HG03342 (cell line): Measurements from ENCODE around the gene CIITA.

Experiments used
- ATAC-seq: cut with Tn5 transposase; IDR thresholded peaks from one replicate; pipeline ENCODE4 v1.9.1; 2021; ENCODE audit warnings: mild to moderate bottlenecking, moderate library complexity; ENCODE audit not compliant: unreplicated experiment

CIITA gene

GRCh38 chr16:10976634-10977033, 99.6 kb downstream of the CIITA start:
- ATAC-seq: no peak

DNA sequence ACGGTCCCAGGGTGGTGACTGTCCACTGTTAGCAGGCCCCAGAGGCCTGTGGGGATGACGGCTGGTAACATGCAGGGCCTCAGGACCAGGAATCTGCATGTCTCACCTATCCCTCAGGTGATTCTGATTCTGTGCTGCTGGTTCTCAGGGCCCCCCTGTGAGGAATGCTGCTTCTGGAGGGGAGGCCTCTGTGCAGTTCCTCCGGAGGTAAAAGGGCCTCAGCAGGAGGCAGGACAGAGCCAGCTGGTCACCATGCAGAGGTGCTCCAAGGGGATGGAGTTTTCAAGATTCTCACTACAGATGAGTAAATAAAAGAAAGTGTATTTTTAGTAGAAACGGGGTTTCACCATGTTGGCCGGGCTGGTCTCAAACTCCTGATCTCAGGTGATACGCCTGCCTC, 101.1 kb downstream of the CIITA start:
- no peak for ATAC-seq

GRCh38 chr16:10978871-10979446, 102.0 kb downstream of the CIITA start:
- no peak for ATAC-seq

DNA sequence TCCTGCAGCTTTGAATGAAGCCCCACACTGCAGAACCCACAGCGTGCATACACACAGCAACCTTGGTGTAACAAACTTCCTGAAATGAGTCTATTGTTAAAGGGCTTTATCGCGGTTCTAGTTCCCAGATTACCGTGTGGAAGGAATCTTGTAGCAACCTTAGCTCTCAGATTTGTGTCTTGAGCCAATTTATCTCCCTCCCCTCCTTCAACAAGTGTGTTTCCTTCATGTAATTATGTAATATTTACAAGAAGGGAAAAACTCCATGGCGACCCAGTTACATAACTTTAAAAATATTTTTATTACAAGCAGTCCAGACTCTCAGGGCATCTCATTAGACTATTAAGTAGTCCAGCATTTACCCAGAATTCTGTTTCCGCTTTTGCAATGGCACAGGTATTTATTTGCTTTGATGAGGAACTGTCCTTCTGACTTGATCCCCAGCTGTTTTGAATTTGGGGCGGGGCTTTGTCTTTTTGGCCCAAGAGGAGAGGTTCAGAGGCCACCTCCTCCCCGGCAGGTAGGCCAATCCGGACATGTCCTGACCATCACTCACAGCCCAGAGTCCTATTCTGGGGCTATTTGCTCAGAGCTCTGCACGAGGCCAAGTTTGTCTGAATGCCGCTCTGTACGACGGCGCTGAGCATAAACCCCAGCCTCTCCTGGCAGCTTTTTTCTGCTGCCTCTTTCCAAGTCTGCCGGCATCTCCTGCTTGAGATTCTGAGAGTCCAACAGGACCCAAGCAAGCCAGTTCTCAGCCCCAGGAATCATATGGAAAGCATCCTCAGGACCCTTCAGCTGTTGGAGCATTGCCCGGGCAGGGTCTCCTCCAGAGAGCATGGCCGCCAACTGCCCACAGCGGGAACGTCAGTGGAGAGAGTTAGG, 103.0 kb downstream of the CIITA start:
- no peak for ATAC-seq

- no peak for ATAC-seq
These were observed 103.8 kb downstream of the CIITA start for GRCh38 chr16:10980813-10981212.

DNA sequence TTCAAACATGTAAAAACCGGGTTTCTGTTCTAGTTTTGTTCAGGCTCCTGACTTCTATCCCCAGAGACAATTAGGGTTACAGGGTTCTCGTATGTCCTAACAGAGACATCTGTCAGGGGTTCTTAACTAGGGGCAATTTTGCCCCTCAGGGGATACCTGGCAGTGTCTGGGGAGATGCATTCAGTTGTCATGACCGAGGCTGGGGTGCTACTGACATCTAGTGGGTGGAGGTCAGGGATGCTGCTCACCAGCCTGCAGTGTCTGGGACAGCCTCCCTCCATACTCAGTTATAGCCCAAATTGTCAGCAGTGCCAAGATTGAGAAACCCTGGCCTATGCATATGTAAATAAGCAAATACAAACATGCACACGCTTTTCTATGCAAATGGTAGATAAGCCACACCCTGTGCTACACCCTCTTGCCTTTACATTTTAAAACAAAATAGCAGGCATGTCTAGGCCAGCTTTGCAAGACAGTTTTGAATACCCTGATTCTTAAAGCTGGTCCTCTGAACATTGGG, 104.8 kb downstream of the CIITA start:
- peak; percentile 77 for ATAC-seq

- peak; percentile 47 for ATAC-seq
These were observed 105.6 kb downstream of the CIITA start for GRCh38 chr16:10982465-10983150.

DNA sequence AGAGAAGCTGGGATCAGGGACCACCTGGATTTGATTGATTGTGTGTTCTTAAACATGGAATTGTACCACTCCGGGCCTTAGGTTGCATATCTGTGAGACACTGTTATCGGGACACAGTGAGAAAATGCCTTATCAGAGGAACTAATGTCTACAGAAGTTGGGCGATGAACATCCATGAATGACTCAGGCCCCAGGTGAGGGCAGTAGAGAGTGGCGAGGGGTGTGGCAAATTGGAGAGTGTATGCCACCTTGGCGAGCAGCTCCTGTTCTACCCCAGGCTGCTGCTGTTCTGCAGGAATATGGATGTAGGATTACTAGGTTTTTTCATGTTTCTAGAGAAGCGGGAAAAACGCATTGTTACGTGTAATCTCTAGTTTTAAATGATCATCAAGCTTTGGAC, 106.2 kb downstream of the CIITA start:
- ATAC-seq: no peak

DNA sequence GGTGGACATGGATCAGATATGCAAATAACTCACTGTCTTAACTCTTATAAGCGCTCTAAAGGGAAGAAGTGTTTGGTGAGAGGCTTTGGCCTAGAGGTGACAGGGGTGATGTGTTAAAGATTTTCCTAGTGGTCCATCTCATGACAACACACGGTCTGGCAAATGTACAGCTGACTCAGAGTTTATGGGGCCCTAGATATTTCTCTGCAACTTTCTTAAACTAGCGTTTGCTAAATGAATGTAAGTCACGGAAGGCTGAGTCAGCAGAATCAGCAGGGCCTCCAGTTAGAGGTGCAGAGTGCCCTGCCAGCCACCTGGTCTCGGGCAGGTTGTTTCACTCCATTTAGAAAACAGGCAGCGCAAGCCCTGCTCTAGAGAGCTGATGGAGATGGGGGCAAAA, 107.5 kb downstream of the CIITA start:
- no peak for ATAC-seq
